Kidney epithelial cell (primary cell): Measurements from ENCODE around the gene PAK6. TPM values are rescaled to one million over a fixed set of nuclear protein-coding genes. Genes with fewer than 3 reads are reported as not detected.

ENCODE experiments used
- DNase-seq: peaks from one replicate; pipeline ENCODE4 v3.0.0-alpha.2; 2010; ENCODE audit warnings: low read depth
- H3K27me3 ChIP-seq: 2 replicates; pipeline ENCODE4 v1.6.0; 2011; ENCODE audit warnings: low read length; ENCODE audit not compliant: control insufficient read depth, insufficient read depth
- H3K36me3 ChIP-seq: 2 replicates; pipeline ENCODE4 v1.5.1; 2011; ENCODE audit warnings: low read length; ENCODE audit not compliant: control insufficient read depth, insufficient read depth
- H3K4me3 ChIP-seq: 2 replicates; pipeline ENCODE4 v1.5.1; 2011; ENCODE audit warnings: low read depth, mild to moderate bottlenecking, control low read depth, low read length
- total RNA-seq: library from RNA; depleted of rRNA; stranded (reverse); fragments of >200 nt; gene quantifications from 2 replicates; pipeline ENCODE4 v1.2.3, GENCODE V29; 2015
- TF ChIP-seq, protein P1 (sequence below): IDR thresholded peaks from 2 replicates; pipeline ENCODE4 v1.5.1; 2011; ENCODE audit warnings: mild to moderate bottlenecking, moderate library complexity, low read length, control low read depth, inconsistent platforms; ENCODE audit not compliant: insufficient read depth, poor library complexity, severe bottlenecking

PAK6 gene
- total RNA-seq, 1 donor from 2014 or later, result 15.3 TPM

DNA sequence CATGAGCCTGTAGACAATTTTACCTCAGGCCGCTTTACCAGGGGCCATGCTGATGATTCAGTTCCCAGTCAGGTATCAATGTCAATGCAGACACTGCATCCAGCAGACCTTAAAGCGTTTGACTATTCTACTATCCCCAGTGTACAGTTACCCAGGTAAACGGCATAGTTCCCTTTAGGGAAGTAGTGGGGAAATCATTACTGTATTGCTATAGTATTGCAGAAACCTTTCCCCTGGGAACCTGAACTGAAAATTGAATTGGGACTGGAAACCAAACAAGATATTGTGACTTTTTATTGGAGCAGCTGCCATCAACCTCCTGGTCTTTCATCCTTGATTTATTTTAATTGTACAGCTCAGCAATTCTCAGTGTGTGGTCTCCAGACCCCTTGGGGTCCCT is 78.1 kb downstream of the PAK6 start:
- Histone ChIP-seq H3K4me3 (no peak overlapping the region), H3K36me3 (no peaks in the 10 kb centered on the region), H3K27me3 (peaks cover 13% of the 10 kb centered on the region)
- DNase-seq, result no peak
- TF ChIP-seq, protein P1, sequence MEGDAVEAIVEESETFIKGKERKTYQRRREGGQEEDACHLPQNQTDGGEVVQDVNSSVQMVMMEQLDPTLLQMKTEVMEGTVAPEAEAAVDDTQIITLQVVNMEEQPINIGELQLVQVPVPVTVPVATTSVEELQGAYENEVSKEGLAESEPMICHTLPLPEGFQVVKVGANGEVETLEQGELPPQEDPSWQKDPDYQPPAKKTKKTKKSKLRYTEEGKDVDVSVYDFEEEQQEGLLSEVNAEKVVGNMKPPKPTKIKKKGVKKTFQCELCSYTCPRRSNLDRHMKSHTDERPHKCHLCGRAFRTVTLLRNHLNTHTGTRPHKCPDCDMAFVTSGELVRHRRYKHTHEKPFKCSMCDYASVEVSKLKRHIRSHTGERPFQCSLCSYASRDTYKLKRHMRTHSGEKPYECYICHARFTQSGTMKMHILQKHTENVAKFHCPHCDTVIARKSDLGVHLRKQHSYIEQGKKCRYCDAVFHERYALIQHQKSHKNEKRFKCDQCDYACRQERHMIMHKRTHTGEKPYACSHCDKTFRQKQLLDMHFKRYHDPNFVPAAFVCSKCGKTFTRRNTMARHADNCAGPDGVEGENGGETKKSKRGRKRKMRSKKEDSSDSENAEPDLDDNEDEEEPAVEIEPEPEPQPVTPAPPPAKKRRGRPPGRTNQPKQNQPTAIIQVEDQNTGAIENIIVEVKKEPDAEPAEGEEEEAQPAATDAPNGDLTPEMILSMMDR, result no peak

DNA sequence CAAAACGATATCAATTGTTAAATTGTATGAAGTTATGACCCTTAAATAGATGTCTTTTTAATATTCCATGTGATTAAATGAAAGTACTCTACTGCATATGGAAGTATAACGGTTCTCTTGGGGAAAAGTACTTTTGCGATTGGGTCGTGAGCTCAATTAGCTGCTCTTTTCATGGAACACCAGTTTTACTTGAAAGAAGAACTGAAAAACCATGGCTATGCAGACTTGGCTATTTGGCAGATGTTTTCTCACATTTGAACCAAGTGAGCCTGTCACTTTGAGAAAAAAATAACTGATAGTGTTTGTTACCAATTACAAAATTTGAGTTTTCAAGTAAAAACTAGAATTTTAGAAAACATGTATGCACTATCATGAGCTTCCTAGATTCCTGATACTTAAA is 78.7 kb downstream of the PAK6 start:
- TF ChIP-seq, protein P1, result no peak
- Histone ChIP-seq H3K4me3 (no peak overlapping the region), H3K27me3 (peaks cover 9% of the 10 kb centered on the region), H3K36me3 (no peaks in the 10 kb centered on the region)
- no peak for DNase-seq

DNA sequence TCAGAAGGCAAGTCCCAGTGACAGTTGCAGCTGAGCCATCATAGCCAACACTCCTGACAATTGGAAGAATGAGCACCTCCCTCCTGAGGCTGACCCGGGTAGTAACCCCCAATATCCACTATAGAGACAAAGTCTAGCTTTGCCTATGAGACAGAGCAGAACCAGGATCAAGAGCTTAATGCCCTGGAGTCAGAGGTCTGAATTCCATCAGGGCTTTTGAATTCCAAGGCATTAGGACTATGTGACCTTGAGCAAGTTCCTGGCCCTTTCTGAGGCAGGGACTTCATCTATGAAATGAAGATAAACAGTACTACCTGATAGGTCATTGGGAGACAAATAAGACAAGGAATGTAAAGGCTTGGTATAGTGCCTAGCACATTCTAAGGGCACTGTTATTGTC is 81.5 kb downstream of the PAK6 start:
- no peak for DNase-seq
- TF ChIP-seq, protein P1, result no peak

DNA sequence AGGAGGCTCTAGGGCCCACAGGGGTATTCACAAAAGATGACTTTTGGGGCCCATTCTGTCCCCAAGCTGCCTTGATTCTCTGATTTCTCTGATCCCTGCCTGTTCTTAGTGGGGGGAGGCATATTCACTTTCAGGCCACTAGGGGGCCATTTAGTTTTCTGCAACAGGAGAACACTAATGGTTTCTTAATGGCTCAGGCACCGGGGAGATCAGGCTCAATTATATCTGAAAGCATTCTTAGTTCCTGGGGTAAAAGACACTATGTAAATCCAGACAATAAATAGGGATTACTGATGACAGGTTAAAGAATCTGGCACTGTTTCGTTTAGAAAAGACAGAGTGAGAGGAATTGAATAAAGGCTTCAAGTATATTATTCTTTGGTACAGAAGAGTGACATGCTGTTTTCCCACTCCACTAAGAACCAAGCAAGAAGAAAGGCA is 82.1 kb downstream of the PAK6 start:
- DNase-seq, result no peak
- TF ChIP-seq, protein P1, result peak; percentile 86

More for the DNA sequence above, 81.5 kb downstream of the PAK6 start:
- Histone ChIP-seq H3K27me3 (peaks cover 6% of the 10 kb centered on the region), H3K4me3 (no peak overlapping the region), H3K36me3 (no peaks in the 10 kb centered on the region)

DNA sequence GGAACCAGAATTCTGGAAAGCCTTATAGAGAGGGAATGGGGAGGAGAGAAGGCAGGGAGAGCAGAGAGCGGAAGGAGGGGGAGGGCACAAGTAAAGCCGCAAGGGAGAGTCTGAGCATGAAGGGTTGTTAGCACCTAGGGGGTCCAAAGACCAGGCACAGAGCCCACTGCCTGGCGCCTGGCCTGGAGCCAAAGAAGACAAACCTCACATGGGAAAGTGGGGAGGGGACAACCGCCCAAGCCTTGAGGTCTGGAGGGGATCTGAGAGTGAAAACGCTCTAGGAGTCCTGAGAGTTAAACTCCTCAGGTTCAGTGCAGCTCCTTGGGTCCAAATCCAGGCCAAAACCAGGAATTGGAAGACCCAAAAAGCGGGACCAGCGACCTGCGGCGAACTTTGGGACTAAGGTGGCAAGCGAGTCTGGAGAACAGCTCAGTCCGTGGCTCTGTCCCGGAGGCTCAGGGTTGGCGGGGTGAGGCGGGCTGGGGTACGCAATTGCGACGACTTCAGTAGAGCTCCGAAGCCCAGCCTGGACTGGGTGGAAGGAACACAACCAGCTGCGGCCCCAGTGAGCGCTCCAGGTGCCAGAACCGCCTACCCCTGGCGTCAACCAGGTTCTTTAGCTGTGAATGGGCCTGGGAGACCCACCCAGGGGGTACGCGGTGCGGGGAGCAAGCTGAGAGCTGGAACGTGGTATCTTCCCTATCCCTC is 83.8 kb downstream of the PAK6 start:
- no peak for DNase-seq
- Histone ChIP-seq H3K4me3 (peak overlapping the region; percentile 12), H3K36me3 (no peaks in the 10 kb centered on the region), H3K27me3 (no peaks in the 10 kb centered on the region)
- TF ChIP-seq, protein P1, result no peak

More for the DNA sequence above, 82.1 kb downstream of the PAK6 start:
- H3K36me3 ChIP-seq, result no peaks in the 10 kb centered on the region
- H3K27me3 ChIP-seq, result peaks cover 6% of the 10 kb centered on the region
- H3K4me3 ChIP-seq, result no peak overlapping the region
